GM21423 (cell line): ENCODE results near the gene IMP3.
A peak's percentile ranks its signal among the peaks of the same experiment; 100 is the strongest.
"Not testable (repeated sequence)": the region's sequence is repeated elsewhere in the genome, so short reads cannot be mapped to it uniquely, and the experiment has no call there.

ENCODE experiments used
- ATAC-seq: cut with Tn5 transposase; IDR thresholded peaks from one replicate; pipeline ENCODE4 v1.9.1; 2021; ENCODE audit warnings: mild to moderate bottlenecking, moderate library complexity; ENCODE audit not compliant: unreplicated experiment

IMP3 gene, protein sequence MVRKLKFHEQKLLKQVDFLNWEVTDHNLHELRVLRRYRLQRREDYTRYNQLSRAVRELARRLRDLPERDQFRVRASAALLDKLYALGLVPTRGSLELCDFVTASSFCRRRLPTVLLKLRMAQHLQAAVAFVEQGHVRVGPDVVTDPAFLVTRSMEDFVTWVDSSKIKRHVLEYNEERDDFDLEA

DNA sequence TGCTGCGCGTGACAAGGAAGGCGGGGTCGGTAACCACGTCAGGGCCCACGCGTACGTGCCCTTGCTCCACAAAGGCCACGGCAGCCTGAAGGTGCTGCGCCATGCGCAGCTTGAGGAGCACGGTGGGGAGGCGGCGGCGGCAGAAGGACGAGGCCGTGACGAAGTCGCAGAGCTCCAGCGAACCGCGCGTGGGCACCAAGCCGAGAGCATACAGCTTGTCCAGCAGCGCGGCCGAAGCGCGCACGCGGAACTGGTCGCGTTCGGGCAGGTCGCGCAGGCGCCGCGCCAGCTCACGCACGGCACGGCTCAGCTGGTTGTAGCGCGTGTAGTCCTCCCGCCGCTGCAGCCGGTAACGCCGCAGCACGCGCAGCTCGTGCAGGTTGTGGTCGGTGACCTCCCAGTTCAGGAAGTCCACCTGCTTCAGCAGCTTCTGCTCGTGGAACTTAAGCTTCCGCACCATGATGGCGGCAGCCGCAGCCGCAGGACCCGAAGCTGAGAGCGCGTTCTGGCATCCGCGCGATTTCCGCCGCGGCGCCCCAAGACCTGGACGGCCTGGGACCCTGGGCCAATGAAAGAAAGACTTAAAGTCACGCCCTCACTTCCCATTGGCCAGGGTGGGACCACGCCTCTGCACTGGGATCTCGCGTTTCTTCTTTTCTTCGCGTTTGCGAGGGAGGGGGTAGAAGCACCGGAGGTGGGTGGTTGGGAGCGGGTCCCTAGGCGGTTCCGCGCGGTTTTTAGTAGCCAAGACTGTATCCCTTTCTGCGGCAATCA lies at the start of gene IMP3:
TSS of gene IMP3 (minus strand) at position 516 of the 774 bp plus-strand sequence. CDS start at position 460, 56 bp downstream.
- peak; percentile 89 for ATAC-seq

DNA sequence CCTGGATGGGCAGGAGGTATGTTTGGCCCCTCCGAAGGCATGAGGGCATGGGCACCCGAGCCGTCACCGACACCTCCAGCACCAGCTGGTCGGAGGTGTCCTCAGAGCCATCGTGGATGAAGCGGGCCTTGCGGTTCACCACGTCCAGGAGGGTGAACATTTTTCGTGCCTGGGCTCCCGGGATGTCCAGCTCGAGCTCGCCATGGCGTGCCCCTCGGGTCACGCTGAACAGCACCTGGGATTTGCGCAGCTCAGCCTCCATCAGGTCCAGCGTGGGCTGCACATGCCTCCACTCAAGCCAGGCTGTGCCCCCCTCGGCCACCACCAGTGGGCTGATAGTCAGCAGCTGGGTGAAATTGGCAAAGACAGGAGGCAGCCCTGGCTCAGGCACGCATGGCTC lies 49.4 kb upstream of the IMP3 start:
- ATAC-seq, result not testable (repeated sequence)

DNA sequence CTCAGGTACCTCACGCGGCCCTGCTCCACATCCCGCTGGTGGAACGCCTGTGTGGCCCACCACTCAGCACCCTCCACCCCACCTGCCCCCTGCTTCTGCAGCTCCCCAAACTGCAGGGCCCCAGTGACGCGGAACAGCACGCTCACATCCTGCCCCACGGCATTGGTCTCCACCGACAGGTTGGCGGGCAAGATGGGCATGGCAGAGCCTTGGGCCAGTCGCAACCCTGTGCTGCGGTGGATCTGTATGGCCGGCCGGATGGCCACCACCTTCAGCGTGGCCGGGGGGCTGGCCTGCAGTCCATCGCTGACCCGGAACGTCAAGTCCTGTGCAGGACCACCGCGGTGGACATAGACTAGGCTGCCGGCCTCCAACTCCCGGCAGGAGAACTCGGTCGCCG lies 48.8 kb upstream of the IMP3 start:
- ATAC-seq, result no peak

DNA sequence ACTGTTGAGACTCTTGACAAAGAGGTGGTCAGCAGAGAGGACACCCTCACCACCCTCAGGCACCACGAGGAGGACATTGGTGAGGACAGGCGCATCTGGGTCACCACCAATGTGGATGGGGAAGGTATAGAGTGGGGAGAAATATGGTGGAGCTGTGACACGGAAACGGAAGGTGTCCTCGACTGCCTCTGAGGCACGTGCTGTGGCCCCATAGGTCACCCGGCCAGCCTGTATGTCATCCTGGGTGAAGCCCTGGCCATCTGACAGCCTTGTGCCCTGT lies 48.2 kb upstream of the IMP3 start:
- ATAC-seq, result no peak

DNA sequence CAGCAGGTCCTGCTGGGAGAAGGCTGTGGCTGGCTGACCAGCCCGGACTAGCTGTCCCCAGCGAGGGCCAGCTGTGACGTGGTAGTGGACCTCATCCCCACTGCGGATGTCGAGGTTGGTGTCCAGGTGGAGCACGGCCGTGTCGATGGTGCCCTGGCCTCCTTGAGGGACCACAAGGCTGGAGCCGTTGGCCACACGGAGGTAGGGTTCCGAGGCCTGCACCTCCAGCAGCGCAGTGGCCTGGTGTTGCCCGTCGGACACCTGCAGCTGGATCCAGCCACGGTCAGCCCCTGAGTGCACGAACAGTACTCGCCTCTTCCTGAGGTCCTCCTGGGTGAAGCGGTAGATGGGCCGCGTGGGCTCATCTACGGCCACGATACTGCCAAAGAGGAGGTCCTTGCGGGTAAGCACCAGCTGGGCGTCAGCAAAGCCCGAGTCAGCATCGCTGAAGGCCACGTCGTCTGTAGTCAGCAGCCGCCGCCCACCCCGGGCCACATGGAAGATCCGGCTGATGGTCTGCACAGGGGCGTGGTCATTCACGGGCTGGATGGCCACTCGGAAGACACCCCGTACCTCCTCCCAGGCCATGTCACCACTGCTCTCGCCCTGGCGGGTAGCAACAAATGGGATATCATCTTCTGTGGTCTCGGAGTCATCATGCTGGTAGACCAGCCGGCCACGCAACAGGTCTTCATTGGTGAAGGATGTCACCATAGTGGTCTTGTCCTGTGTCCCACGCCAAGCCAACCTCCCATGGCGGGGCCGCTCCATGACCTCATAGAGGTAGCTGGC lies 47.7 kb upstream of the IMP3 start:
- ATAC-seq, result no peak

DNA sequence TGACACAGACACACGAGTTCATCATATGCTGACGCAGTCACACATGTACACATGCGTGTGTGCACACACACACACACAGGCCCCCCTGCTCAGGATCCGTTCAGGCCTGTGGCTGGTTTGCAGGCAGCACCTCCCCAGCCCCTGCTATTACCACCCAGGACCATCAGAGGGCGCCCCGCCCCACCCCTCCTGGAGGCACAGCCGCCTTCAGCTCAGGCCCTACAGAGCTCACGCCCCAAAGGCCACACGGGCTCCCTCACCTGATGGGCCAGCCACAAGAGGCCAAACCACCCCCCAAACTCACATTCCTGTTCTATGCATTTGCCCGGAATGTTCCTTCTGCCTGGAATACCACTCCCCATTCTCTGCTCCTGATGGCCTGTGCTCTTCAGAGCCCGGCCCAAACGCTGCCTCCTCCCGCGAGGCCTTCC lies 46.2 kb upstream of the IMP3 start:
- not testable (repeated sequence) for ATAC-seq

DNA sequence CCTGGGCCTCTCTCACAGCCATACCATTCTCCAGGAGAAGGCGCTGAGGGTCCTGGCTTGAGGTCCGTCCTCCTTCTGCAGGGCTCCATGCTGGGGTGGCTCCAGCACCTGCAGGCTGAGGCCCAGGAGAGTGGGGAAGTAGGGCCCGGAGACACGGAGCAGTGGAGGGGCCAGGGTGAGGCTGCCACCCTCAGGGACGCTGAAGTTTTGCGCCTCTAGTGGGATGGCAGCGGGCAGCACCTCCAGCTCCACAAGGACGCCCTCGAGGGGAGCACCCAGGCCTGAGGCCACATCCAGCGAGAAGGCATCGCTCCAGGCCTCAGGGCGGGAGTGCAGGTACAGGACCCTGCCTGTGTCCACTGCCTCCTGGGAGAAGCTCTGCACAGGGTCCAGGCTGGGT lies 45.2 kb upstream of the IMP3 start:
- ATAC-seq, result no peak

DNA sequence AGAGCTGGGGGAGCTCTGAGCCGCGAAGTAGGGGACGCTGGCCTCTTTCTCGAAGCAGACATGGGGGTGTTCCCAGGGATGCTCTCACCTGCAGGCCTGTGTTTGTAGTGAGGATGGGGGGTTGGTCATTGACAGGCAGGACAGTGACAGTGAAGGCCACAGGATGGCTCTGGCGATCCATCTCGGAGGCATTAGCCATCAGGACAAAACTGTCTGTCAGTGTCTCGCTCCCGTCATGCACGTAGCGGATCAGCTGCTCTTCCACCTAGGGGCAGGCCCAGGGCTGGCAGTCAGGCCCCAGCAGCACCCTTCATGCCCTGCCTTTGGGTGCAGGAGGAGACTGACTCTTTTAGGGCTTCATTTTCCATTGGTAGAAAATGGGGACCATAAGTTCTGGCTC lies 44.6 kb upstream of the IMP3 start:
- no peak for ATAC-seq

DNA sequence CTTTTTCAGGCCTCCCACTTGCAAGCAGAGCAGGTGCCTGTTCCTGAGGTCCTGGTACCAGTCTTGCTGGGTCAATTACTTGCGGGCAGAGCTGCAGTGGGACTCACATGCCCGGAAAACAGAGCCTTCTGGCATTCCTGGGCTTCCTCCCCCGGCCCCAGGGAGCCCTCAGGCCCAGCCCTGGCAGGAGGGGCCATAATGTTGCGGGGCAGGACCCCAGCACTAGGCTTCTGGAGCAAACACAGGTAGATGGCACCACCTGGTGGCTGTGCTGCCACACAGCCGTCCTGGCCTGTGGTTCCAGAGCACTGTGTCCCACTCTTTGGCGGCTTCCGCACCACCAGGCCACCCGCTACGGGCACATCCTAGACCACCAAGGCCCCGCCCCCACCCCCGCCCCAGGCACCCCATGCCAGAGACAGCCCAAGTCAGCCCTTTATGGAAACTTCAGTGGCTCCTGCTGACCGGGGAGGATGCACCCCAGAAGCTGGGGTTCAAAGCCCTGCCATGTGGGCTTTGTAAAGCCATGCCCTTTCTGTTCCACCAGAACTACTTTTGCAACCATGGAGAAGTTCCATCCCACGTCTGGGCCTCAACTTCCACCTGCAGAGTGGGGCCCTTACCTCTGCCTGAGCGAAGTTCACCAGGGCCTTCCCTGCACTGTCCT lies 43.8 kb upstream of the IMP3 start:
- not testable (repeated sequence) for ATAC-seq

DNA sequence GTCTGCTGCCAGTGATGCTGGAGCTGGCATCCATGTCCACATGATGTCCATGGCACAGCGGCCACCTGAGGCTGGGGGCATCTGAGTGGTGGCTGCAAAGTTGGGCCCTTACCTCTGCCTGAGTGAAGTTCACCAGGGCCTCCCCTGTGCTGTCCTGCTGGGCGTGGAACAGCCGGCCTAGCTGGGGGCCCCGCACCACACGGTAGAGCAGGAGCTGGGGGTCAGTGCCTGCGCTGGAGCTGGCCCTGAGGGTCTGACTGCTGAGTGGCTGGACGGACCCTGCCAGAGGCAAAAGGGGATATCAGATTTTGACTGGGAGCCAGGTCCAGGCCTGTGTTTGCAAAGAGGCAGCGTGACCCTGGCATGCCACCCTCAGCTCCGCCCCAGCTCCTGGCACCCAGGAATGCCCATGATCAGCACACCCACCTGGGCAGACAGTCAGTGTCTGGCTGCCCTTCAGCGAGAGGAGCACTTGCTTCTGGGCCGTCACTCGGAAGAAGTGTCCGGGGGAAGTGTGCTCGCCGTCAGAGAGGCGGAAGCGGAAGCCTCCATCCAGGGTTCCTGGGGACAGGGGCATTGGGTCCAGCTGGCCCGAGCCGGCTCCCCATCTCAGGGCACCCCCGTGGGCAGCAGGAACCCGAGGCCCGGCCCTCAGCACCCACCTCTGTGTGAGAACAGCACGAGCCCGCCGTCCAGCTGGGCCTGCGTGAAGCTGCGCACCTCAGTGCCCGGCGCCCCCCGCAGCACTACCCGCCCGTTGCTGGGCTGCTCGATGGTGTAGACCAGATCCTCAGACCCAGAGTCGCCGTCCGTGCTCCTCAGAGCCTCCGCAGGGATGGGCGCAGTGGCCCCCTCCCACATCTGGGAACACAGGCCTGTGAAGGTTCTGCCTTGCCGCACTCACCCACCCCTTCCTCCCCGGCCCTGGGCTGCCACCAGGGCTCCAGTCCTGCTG lies 42.4 kb upstream of the IMP3 start:
- no peak for ATAC-seq

DNA sequence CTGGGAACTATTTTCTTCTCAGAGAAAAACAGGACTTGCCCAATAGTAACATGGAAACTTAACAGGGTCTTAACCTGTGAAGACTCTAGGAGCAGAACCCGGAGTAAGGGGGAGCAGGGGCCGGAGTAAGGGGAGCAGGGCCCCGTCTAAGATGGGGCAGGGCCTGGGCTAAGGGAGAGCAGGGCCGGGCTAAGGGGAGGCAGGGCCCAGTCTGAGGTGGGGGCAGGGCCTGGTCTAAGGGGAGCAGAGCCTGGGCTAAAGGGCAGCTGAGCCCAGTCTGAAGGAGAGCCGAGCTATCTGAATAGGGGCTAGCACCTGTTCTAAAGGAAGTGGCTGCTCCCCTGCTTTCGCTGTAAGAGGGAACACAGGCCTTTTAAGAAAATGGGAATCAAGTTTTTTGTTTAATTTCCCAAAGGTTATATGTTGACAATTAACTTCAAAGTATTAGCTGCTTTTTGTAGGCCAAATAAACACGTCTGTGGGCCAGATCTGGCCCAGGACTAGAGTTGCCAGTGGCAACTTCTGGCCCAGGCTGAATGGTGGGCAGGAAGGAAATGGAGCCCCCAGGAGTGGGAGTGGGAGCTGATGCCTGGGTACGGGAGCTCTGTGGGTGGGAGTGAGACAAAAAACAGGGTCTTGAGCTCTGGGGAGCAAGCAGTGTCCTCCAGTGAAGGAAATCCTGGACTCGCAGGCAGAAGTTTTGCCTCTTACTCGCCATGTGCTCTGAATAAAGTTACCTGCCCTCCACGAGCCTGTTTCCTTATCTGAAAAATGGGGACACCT lies 40.2 kb upstream of the IMP3 start:
- ATAC-seq, result no peak

DNA sequence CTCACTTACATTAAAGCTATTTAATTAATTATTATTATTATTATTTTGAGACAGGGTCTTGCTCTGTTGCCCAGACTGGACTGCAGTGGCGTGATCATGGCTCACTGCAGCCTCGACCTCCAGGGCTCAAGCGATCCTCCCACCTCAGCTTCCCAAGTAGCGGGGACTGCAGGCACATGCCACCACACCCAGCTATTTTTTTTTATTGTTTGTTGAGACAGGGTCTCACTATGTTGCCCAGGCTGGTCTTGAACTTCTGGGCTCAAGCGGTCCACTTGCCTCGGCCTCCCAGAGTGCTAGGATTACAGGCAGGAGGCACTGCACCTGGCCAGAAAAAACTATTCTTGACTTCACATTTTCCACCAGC lies 38.3 kb upstream of the IMP3 start:
- ATAC-seq, result not testable (repeated sequence)

DNA sequence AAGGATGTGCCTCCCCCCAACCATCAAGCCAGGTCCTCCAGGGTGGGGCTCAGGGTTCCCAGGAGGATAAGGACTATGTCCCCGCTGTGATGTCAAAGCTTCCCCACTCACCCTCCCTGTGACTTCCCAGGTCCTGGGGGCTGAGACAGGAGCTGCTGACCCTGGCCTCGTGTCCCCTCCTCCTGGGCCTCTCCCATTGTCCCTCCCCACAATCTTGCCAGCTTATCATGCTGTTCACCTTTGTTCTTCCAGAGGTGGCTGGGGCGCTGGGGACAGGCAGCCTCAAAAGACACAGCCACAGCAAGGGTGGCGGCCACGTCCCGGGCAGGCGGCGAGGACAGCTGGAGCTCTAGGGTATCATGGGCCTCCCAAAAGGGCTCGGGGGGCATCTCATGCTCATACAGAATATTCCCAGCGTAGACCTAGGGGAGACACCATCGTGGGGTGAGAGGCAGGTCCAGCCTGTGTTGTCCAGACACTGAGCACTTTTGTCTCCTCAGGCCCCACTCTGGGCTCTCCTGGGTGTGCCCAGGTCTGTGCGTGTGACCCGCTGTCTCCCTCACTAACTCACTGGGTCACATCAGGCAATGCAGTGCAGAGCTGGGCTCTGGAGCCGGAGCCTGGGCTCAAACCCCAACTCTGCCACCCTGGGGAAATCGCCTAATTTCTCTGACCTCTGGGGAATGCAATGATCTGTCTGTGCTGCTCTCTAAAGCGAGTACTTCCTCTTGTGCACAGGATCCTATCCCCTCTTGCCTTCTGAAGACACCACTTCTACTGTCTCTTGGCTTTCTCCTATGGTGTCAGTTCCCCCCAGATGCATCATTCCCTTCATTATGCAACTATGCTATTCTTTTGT lies 37.7 kb upstream of the IMP3 start:
- no peak for ATAC-seq

DNA sequence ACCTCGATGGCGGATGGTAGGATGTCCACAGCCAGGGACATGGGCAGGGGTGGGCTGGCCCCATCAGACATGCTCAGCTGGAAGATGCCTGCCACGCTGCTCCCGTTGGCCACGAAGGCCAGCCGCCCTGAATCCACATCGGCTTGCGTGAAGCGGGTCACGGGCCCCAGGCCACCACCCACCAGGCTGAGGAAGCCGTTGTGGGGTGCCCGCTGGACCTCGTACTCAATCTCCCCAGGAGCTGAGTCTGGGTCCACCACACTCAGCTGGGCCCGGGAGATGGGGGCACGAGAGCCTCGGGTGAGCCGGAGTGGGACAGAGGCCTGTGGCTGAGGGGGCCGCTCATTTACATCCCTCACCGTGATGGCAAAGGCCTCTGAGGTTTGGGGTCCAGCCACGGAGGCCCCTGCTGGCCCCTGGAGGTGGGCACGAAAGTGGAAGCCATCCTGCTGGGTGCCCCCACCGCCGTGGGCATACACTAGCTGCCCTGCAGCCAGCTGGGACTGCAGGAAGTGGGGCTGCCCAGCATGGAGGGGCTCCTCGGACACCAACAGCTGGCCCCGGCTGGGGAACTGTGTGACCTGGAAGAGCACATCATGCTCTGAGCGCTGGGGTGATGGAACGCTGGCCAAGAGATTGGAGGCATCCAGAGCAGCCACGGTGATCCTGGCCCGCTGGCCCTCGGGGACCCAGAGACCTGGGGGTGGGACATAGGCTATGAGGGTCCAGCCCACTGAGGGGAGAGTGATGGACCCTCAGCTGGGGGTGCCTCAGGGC lies 36.9 kb upstream of the IMP3 start:
- no peak for ATAC-seq

DNA sequence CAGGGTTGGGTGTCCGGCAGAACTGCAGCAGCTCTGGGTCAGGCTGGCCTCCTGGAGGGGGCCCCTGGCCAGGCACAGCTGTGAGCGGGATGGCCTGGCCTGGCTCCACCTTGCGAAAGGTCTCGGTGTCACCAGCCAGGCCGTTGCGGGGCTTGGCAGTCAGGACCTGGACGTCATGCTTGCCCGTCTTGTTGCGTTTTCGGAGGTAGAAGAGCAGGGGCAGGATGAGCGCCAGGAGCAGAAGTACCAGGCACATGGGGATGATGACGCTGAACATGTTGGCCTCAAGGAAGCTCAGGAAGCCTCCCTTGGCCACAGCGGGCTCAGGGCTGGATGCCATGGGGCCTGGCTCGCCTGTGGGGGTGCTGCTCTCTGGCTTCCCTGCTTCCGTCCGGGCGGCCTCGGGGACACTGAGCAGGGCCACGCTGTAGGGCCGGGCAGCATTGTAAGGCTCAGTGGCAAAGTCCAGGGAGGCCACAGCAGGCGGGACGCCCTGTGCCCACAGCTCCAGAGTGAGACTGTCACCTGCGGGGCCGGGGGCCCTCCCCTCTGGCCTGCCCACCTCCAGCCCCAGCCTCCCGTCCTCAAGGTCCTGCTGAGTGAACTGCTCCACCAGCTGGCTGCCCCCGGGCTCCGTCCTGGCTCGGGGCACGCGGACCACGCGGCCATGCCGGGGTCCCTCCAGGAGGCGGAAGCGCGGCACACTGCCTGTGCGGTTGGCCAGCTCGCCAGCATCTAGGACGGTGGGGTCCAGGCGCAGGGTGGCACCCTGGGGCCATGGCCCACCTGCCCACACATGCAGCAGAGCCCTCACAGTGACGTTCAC lies 35.8 kb upstream of the IMP3 start:
- no peak for ATAC-seq

DNA sequence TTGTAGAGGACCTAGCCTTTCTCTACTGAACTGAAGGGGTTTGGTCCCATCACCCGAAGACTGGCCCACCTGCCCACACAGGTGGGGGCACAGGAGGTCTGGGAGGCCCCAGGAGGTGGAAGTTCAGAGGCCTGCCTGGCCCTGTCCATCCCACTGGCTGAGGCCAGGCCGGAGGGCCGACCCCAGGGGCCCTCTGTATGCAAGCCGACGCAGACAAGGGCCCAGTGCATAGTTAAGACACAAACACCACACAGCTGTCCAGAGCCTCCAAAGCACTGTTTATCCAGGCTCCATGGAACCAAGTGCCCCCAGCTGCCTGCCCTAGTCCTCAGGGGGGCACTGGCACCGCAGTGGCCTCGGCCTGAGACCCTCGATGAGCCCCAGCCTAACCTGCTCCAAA lies 34.3 kb upstream of the IMP3 start:
- no peak for ATAC-seq
